Sciatic nerve (tissue), 2 donors: ENCODE results near the gene GATAD2A. TPM values are rescaled to one million over a fixed set of nuclear protein-coding genes. Genes with fewer than 3 reads are reported as not detected.

Experiments used
- ATAC-seq: fragments of 200-7000 bp; cut with Tn5 transposase; one replicate; pipeline ENCODE4 v1.9.1; 2020; ENCODE audit warnings: mild to moderate bottlenecking, moderate library complexity
- DNase-seq: peaks from one replicate; pipeline ENCODE4 v3.0.0-alpha.2; 2020; ENCODE audit warnings: low spot score
- intact Hi-C: fragments of 100-400 bp; cut with DNase I; formaldehyde crosslinking; loops from one replicate; pipeline ENCODE4 v1.14.2; 2022
- total RNA-seq: library from RNA; stranded (reverse); fragmentation: NEBNext Ultra II Directional; extraction: Animal tissue kit (Norgen Biotek cat#: 25700); gene quantifications from one replicate; pipeline ENCODE4 v1.2.1, GENCODE V29; 2021
- donor health status: DM: no; HTN: no; CAD: no.
- donor health status: DM: no; HTN: no; CAD: no.

GATAD2A gene
- total RNA-seq, 1 donor from 2014 or later: 57.7 TPM

DNA sequence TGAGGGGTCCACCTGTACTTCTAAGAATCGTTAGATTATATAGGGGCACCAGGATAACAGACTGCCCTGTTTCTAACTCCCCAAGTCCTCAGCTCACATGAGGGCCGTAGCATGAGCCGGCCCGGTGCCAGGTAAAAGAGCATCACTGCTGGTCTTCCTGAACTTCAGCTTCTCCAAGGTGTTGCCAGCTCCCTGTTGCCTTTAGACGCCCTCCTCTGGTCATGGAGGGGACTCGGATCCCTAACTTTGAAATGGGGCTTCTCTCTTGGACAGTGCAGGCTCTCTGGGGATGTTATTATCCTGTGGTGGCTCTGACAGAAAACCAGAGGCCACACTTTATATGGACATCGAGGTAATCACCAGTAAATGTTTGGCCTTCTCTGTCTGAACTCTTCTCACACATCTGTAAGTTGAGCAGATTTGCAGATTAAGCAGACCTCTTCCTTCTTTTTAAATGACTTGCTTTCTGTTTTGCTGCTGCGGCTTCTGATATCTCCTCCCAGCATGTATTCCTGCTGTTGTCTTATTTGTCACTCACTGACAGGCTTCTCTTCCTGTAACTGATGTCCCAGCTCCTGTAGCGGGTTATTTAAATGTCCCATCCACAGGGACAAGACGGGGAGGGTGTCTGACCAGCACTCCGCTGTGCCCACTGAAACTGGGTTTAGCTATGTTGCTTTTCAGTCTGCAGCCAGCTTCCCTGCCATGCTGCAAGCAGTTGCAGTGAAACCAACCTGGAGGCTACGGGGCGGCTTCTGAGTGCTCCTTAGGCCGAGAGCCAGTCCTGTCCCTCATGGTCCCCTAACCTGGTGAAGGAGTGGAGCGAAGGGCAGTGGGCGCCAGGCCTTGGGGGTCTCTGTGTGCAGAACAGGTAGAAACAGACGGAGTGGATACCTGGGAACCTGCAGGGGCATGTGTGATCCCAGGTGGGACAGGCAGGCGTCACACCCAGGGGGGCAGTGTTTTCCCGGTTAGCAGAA is 70.7 kb downstream of the GATAD2A start:
- no peak for DNase-seq
- intact Hi-C loops: no loop called here
- peak; percentile 37 for ATAC-seq

DNA sequence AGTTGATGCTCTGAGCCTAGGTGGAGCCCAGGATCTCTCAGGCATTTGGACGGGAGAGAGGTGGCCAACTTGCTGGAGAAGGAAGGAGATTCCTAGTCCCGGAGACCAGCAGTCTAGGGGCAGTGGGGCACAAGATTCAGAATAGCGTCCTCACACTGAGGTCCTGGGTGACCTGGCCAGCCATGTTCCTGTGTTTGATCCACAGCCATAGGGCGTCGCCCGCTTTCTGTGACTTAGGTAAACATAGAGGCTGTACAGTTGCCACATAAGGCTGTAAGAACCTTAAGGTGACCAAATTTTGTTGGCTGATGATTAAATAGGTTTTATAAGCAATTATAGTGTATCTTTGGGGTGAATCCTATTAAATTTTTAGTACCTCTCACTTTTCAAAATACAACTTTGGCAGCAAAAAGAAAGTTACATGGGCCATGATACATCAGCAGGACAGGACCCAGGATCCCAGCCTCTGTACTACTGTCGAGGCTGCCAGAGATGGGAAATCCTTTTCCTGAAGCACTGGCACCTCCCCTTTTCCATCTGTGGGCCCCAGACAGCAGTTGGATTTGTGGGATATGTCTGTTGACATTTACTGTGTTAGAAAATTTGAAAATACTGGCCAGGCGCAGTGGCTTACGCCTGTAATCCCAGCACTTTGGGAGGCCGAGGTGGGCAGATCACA is 72.4 kb downstream of the GATAD2A start:
- ATAC-seq (no peak), DNase-seq (no peak)
- intact Hi-C loops: no loop called here

DNA sequence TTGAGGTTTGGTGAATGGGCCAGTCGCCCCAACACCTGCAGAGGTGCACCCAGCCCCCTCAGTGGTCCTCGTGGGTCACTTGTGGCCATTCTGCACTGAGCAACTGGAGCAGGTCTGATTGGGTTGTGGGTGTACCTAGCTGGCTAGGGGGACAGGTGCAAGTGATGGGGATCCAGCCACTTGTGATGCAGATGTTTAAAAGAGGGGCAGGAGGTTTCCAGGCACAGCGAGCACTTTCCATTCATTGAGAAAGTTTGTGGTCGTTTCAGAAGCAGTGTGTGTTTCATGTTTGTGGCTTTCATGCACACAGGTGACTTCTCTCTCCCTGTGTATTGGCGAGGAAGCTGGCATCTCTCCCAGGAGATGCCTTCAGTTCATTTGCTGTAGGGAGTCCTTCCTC is 75.2 kb downstream of the GATAD2A start:
- ATAC-seq (no peak), DNase-seq (no peak)
- intact Hi-C loops: loop anchor here (5.0 kb wide), 1 partner anchor 118 kb away; no protein-coding TSS in a partner anchor

DNA sequence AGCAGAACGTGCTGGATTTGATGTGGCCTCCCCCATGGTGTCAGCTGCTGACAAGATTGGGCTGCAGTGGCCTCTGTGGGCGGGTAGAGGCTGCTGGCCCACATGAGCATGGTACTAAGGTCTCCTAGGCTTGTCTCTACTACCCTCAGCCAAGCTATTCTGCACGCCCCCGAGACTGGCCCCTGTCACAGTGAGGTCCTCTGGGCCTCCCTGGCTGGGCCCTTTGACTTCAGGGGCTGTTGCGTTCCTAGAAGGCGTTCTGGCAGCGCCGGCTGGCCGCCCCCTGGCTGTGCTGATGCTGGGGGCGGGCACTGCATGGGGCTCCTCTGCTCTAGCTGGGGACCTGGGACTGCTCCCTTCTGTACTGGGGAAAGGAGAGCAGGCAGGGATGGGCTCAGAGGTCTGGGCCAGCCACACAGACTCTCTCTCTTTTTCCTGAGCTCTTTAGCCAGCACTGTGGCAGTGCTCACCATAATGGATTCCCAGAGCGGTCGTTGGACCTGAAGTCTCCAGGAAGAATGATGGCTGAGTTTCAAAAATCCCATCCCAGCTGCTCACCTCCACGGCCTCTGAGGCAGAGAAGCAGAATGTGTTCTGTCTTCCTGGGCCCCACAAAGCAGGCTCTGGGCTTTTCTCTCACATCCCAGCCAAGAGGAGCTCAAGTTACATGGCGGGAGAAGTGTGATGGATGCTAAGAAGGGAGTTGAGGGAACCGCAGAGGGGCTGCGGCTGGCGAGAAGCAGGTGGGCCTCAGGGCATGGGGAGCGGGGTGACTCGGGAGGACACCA is 77.5 kb downstream of the GATAD2A start:
- peak; percentile 39 for ATAC-seq
- no peak for DNase-seq
- intact Hi-C loops: loop anchor here (5.0 kb wide), 1 partner anchor 121 kb away; no protein-coding TSS in a partner anchor

DNA sequence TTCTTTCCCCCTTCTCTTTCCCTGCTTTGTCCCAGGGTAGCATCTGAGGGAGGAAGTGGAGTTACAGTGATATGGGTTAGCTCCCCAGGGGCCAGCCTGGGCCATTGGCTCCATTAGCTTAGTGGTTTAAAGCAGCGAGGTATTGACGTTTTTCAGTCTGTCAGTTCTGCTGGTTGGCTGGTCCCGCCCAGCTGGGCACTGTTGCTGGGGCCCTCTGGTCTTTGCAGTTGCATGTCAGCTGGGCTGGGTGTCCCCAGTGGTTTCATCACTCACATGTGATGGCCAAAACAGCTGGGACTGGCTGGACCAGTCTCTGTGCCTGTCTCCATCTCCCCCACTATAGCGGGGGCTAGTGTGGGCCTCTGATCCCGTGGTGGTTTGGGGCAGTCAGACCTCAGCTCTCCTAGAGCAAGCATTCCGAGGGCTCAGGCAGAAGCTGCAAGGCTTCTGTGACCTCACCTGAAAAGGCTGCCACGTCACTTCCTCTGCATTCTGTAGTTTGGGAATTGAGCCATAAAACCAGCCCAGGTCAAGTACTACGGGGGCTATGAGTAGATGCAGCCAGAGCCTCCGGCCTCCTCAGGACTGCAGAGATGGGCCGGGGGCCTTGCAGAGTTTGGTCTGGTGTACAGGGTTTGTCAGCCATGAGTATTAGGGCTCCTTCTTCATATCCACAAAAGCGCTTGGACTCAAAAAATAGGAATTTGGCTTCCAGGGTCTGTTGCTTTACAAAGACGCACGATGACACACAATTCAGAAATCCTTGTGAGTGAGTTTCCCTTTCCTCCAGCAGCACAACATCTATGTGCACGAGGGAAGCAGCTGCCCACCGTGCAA is 79.9 kb downstream of the GATAD2A start:
- intact Hi-C loops: no loop called here
- DNase-seq: no peak
- ATAC-seq: no peak

DNA sequence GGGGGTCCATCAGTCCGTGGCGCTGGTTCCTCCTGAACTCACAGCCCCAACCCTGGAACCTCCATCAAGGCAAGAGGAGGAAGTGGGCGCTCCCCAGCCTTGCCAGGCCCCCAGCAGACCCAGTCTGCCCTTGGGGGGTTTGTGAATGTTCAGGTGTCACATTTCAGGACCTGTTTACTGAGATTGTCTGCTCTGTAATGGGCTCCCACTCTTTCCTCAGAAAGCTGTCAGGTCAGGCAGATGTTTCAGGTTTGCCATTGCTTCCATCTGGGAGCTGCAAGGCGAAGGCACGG is 80.5 kb downstream of the GATAD2A start:
- ATAC-seq (no peak), DNase-seq (no peak)
- intact Hi-C loops: no loop called here

DNA sequence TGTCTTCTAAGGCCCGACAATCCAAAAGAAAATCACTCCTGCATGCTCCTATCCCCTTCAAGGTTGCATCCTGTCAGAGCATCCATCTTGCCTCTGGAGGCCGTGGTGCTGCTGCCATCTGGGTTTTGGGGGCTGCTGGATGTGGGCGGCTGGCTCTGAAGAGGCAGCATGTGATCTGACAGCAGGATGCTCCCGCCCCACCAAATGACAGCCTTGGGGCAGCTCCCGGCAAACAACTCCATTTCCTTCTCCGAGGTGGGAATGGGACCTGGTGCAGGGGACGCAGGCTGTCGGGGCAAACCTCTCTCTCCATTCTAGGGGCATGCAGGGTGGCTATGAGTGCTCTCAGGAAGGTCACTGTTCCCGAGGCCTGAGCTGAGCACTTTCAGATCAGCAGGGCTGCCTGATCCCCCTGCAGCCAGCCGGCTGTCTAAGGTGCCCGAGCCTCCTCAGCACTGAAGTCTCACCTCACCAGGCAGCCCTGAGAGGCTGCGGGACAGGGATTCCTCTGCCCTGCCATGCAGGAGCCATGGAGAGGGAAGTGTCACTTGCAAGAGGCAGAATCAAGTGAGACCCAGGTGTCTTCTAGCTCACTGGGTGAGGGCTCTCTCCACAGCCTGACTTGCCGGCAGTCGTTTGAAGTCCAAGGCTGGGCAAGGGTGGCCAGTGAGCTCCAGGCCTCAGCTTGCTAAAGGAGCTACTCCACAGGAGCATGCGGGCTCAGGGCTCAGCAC is 81.0 kb downstream of the GATAD2A start:
- intact Hi-C loops: no loop called here
- DNase-seq: no peak
- ATAC-seq: no peak

DNA sequence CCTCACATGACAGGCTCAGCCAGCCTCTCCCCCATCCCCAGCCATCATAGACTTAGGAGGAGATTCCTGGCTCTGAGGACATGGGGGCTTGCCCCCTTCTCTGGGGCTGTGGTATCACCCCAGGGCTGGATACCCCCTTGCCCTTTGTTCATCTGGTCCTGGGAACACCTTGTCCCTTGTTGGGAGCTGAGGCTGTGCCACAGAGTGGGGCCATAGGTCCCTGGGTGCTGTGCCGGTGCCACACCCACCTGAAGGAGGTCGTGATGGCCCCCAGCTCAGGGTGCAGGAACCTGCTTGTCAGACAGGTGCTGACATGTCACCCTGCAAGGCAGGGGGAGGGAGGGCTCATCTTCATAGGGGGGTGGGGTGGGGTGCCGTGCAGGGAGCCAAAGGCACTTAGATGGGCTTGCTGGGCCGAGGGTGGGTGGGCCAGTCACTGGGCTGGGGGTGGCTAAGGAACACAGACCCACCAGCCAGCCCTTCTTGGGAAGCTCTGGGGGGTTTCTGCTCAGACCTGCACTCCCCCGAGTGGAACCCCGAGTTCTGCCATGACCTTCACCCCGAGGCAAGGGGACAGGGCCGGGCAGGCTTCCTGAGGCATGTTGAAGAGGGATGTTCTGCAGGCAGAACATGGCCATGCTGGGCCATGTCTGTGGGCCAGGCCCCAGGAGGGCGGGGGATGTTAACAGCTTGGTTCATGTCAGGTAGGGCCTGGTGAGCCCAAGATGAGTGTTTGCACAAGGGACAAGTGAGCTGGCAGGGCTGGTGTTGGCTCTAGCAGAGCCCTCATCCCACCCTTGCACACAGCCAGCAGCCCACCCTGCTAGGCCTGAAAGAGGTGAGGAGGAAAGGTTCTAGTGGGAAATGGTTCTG is 81.8 kb downstream of the GATAD2A start:
- intact Hi-C loops: no loop called here
- ATAC-seq (no peak), DNase-seq (no peak)

DNA sequence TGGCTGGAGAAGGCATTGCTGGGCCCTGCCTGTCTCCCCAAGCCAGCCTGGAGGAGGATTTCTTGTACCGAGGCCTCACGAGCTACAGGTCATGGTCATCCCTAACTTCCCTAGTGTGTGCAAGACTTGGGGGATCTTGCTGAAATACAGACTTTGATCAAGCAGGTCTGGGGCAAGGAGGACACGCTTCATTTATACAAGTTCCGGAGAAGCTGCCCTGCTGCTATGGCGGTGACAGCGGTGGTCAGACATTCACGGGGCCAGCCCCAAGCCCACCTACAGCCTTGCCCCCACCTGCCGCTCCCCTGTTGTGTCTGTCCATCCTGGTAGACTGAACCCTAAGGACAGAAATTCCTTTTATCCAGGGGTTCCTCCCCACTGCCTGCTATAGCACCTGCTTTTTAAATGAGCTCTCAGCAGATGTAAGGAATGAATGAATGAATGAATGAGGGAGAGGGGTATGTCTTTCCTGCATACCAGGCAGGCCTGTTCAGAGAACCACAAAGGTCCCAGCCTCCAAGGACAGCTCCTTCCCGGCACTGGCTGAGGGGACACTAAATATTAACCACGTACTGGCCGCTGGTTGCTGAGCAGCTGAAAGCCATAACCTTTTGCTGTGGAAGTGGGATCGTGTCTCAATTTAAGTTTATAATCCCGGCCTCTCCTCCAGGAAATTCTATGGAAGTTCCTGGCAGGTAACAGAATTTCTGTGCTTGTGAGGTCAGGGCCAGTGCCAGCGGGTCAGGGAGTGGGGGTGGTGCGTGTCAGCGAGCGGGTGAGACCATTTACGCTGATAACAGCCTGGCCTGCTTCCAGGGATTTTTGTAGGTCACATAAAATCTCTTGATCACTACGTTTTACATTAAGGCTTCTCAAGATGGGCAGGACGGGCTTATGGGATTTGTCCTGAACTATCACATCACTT is 82.7 kb downstream of the GATAD2A start:
- no peak for ATAC-seq
- intact Hi-C loops: no loop called here

DNA sequence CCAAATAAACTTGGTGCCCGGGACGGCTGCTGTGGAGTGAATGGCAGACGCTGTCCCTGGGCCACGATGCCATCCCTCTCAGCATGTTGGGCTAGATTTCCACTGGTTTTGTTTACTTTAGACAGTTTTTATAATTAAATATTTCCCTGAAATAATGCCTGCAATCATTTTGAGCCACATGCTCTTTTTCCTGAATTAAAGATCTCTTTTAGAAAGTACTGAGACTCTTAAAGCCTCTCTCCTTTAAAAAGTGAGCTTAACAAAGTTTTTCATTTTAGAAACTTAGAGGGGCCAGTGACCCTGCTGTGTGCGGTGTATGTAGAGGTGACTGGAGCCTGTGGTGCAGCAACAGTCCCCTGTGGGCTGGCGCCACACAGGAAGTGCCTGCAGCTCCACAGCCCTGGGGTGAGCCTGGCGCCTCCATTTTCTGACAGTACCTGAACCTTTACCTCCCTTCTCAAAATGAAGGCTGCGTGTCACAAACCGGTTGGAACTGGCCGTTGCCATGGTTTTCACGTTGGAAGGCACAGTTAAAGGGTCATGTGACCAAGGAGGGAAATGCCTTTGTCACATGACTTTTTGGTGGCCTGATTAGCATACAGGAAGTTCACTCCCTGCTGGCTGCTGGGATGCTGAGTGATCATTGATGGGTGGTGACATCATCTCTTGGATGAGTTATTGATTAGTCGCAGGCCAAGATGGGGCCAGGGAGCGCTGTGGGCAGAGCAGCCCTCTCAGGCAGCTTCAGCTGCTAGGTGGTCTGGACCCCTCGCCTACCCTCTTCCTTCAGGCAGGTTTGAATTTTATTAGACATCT is 83.6 kb downstream of the GATAD2A start:
- ATAC-seq: peak; percentile 88
- DNase-seq: peak; percentile 89
- intact Hi-C loops: no loop called here

More for the DNA sequence above, 82.7 kb downstream of the GATAD2A start:
- DNase-seq: no peak

DNA sequence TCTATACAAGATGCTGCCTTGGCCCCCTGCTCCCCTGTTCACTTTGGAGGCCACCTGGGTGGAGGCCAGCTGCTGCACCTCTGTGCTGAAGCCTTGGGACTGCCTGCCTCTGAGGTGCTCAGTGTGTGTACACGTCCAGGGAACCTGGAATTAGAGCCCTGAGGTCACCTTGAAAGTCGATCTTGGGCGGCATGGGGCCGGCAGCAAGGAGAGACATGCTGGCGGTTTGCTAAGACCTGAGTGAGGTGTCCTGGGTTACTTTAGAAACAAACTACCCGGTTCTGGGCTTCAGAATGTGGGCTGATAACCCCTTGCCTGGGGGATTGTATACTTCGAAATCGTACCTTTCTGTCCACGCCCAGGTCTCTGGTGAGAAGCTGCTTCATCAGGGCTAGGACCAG is 84.3 kb downstream of the GATAD2A start:
- ATAC-seq (peak; percentile 28), DNase-seq (no peak)
- intact Hi-C loops: loop anchor here (5.0 kb wide), 1 partner anchor 123 kb away; no protein-coding TSS in a partner anchor

DNA sequence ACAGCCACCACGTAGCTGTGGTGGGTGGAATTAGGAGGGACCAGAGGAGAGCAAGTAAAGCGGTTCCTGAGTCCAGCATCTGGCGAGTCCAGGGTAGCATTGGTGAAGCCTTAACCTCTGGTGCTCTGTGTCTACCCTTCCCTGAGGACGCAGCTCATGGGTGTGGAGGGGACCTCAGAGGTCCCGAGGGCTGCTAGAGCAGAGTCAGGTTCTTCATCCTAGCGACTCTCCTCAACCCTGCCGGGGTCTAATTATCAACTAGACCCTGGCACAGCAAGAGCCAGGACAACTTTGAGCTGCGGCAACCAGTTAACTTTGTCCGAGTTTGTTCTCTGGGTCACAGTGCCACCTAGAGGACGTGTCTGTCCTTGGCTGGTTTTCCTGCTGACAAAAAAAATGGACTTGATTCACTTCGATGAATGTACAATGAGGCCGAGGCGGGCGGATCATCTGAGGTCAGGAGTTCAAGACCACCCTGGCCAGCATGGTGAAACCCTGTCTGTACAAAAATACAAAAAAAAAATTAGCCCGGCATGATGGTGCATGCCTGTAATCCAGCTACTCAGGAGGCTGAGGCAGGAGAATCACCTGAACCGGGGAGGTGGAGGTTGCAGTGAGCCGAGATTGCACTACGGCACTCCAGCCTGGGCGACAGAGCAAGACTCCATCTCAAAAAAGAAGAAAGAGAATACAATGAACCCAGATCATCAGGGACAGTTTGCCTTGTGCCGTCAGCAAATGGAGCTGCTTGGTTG is 84.9 kb downstream of the GATAD2A start:
- intact Hi-C loops: loop anchor here (5.0 kb wide), 1 partner anchor 123 kb away; no protein-coding TSS in a partner anchor
- ATAC-seq (peak; percentile 69), DNase-seq (peak; percentile 89)

DNA sequence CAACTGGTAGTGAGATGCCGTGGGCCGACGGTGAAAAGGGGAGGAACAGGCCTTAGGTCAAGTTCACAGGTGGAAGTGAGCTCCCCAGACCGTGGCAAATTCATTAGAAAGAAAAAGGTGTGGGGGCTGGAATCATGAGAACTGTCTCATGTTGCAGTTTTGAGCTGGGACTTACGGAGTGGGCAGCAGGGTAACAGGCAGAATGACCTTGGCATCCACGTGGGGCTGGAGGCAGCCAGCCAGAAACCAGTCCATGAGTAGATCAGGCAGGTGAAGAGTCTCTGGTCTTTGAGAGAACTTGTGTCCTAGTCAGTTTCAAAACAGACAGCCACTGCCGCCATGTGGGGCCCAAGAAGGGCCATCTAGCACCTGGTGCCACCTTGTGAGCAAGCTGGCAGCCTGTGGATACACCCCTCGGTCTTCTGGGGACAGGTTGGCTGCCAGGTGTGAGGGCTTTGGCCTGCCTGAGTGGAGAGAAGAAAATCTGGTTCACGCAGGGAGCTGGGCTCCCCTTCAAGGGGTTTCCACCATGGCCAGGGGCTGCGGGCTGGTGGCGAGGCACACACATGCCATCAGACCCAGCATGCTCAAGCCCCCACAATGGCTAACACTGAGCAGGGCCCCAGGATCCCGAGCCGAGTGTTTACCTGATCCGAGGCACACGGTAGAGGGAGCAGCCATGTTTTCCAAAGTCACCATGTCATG is 86.0 kb downstream of the GATAD2A start:
- DNase-seq: no peak
- intact Hi-C loops: loop anchor here (5.0 kb wide), 1 partner anchor 124 kb away; no protein-coding TSS in a partner anchor
- ATAC-seq: no peak
